Right ventricle myocardium superior (tissue), 1 donor: ENCODE measurements around the gene CD6. TPM values are rescaled to one million over a fixed set of nuclear protein-coding genes. Genes with fewer than 3 reads are reported as not detected.
A peak's percentile ranks its signal among the peaks of the same experiment; 100 is the strongest.

Experiments used
- ATAC-seq: fragments of 200-7000 bp; cut with Tn5 transposase; one replicate; pipeline ENCODE4 v1.9.1; 2020; ENCODE audit warnings: mild to moderate bottlenecking; ENCODE audit not compliant: poor library complexity
- DNase-seq: peaks from one replicate; pipeline ENCODE4 v3.0.0-alpha.2; 2020
- intact Hi-C: fragments of 100-400 bp; cut with DNase I; formaldehyde crosslinking; loops from one replicate; pipeline ENCODE4 v1.11.2; 2022
- total RNA-seq: library from RNA; stranded (reverse); fragmentation: NEBNext Ultra II Directional; extraction: Animal tissue kit (Norgen Biotek cat#: 25700); gene quantifications from one replicate; pipeline ENCODE4 v1.2.1, GENCODE V29; 2021
- donor health status: DM: no; HTN: yes; CAD: no; lungs with severe emphysema.

Gene CD6
- total RNA-seq, 1 donor from 2014 or later = 0.08 TPM

DNA sequence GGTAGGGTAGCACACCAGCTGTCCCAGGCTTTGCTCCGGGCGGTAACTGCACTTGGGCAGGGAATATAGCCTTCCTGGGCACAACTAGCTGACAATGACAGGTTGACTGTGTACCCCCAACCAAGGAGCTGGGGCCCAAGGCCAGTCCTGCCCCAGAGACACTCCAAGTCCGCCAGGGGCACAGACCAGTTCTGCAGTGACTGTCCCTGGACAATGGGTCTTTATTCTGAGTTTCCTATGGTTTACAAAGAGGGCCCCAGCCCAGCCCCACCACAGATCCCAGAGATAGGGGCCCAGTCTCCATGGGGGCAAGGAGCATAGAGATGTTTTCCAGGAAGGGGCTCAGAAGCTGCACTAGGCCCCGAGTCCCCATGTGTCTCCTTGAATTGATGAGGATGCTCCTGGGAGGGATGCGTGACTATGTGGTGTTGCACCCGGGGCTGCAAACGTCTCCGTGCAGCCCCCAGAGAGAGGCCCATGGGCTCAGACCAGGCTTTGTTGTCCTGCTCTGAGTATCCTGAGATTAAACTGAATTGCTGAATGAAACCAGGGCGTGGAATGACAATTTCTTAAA, 48.4 kb downstream of the CD6 start:
- ATAC-seq (no peak), DNase-seq (peak; percentile 17)
- intact Hi-C loops = no loop called here

DNA sequence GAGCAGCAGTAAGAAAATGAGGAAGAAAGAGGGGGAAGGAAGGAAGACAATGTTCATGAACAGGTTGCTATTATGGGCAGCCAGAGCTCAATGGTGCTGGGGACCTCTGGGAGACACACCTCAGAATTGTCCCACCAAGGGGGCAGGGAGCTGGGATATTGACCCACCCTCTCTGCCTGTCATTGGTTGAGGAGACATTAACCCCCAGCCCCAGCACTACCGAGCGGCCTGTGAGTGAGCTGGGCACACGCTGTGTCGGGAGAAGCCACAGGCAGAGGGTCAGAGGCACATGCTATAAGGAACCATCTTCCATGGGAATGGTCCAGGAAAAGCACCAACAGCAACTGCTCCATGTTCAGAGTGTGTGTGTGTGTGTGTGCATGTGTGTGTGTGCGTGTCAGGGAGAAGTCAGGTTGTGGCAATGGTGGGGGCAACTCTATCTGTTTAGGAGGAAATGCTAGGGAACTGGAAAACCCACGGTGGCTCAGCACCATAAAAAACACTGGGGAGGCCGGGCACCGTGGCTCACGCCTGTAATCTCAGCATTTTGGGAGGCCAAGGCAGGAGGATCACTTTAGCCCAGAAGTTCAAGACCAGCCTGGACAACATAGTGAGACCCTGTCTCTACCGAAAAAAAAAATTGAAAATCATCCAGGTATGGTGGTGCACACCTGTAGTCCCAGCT, 49.2 kb downstream of the CD6 start:
- ATAC-seq (no peak), DNase-seq (peak; percentile 11)
- intact Hi-C loops = no loop called here

DNA sequence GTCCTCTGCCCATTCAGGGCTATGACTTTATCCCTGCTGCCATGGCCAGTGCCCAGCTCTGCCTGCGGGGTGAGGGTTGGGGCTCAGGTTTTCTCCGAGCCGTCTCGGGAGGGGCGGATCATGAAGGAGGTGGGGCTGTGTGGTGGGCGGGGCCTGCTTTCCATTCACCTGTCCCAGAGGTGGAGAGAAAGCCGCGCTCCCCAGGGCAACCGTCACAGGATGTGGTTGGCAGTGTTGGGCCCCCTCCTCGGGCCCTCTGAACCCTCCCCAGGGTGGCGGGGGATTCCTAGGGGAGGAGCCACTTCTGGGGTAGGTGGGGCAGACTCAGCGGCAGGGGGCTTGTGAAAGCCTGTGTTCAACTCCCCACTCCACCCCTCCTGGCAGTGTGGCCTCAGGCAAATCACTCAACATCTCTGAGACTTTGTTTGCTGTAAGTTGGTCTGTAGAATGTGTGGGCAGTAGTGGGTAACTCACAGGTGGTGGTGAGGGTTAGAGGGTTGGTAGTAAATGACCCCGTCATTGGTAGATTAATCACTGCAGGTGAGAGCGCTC, 50.3 kb downstream of the CD6 start:
- ATAC-seq (no peak), DNase-seq (peak; percentile 41)
- intact Hi-C loops = no loop called here

DNA sequence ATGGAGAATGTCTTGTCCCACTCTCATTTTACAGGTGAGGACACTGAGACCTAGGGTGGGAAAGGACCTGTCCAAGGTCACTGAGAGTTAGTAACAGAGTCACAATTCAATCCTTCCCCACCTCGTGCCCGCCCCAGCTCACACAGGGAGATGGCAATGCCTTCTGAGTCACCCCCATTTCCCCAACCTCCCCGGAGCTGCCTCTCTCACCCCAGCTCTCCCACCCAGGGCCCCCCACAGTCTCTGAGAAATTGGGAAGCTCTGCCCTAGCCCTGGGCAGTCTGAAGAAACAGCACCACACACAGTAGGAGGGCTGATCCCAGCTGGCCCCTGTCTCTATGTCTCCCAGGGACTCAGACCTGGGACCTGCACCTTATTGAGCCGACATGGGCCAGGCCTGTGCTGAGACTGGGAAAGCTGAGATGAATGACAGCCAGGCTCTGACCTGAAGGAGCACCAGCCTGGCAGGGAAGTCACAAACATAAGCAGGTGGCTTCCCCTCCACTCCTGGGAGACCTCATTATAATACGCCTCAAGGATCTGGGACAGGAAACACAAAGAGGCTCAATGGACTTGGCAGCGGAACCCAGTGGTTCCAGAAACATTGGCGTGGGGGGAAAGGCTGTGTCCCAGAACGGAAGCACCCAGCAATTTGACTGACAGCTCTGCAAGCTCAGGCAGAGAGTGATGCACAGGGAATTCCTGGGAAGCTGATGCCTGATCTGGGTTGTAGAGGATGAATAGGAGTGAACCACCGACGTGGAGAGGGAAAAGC, 51.0 kb downstream of the CD6 start:
- peak; percentile 20 for DNase-seq
- no peak for ATAC-seq
- intact Hi-C loops = no loop called here

DNA sequence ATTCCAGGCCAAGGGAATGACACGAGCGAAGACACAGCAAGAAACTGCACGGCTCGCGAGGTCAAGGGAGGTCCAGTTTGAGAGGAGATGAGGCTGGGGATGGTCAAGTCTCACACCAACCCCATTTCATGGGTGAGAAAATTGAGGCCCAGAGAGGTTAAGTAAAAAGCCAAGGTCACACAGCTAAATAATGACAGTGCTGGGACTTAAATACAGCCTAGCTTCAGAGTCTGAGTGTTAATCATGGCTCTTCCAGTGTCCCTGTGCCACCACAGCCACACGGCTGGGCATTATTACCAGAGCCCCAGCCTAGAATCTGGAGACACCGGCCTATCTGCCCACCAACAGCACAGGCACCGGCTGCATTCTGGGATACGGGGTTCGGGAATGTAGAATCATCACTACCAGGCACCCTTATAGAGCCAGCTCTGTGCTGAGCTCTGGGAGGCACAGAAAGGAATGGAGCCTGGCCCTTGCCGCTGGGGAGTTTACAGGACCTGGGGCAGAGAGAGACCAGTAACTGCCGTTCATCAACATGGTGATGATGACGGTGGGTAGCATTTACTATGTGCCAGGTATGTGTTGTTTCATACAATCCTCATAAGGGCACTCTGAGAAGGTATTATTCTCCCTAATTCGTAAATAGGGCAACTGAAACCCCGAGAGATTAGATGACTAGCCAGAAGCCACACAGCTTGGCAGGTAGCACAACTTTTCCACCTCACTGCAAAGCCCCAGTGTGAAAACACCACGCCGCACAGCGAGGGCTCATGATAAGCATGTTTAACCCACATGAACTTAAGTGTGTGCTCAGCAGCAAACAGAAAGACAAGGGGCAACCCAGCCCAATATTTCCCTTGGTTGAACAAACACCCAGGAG, 51.8 kb downstream of the CD6 start:
- DNase-seq (peak; percentile 30), ATAC-seq (no peak)
- intact Hi-C loops = no loop called here

DNA sequence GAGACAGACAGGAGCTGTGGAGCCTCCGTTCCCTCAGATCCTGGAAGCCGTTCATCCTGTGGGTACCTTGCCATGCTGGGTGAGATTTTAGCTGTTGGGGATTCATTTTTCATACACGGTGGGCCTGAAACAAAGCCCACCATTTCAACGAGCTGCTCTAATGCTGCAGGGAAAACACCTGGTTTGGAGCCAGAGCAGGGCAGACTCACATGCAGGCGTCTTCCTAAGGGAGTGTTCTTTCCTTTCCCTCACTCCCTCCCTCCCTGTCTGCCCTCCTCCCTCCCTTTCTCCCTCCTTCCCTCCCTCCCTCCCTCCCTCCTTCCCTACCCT, 52.5 kb downstream of the CD6 start:
- ATAC-seq = no peak
- intact Hi-C loops = no loop called here
- DNase-seq = no peak

DNA sequence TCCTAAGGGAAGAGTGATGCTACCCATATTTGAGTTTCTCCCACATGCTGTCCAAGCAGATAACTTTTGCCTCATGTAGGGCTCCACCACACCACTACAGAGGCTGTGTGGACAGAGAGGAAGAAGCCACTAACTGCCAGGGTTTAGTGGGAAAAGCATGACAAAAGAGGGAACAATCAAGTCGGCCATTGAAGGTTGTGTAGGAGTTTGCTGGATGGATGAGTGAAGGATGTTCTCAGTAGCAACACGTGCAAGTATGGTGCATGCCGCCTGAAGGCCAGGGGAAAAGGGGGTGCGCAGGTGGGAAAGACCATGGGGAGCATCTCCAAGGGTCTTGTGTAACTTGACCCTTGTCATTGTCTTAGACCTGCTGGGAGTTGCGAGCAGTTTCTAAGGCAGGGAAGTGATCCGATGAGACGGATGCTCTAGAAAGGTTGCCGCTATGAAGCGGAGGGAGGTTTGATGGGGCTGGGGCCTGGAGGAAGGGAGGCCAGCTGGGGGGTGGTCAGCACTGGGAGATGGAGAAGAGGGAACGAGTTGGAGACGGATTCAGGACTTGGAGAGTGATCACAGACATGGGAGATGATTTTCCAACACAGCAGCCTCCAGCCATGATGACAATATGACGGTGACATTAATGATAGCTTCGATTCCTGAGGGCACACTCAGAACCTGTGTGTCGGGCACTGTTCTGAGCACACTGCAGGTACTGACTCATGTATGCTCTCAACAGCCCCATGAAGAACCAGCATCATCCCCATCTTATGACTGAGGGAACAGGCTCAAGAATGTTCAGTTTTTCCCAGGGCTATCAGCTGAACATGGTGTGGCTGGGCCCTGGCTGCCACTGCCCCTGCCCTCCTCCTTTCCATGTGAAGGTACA, 53.7 kb downstream of the CD6 start:
- ATAC-seq = no peak
- peak; percentile 3 for DNase-seq
- intact Hi-C loops = no loop called here

DNA sequence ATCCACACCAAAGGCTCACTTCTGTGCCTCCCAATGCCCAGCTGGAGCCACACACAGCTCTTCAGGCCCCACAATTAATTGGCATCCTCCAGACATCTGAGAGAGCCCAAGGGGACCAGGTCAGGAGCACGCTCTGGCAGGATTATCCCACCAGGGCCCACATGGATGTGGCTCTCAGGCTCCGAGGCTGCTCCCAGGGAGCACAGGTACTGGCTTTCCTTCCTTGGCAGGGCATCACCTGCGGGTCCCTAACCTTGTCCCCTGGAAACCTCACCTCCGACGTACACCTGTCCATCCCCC, 54.3 kb downstream of the CD6 start:
- DNase-seq = peak; percentile 4
- ATAC-seq = no peak
- intact Hi-C loops = no loop called here

DNA sequence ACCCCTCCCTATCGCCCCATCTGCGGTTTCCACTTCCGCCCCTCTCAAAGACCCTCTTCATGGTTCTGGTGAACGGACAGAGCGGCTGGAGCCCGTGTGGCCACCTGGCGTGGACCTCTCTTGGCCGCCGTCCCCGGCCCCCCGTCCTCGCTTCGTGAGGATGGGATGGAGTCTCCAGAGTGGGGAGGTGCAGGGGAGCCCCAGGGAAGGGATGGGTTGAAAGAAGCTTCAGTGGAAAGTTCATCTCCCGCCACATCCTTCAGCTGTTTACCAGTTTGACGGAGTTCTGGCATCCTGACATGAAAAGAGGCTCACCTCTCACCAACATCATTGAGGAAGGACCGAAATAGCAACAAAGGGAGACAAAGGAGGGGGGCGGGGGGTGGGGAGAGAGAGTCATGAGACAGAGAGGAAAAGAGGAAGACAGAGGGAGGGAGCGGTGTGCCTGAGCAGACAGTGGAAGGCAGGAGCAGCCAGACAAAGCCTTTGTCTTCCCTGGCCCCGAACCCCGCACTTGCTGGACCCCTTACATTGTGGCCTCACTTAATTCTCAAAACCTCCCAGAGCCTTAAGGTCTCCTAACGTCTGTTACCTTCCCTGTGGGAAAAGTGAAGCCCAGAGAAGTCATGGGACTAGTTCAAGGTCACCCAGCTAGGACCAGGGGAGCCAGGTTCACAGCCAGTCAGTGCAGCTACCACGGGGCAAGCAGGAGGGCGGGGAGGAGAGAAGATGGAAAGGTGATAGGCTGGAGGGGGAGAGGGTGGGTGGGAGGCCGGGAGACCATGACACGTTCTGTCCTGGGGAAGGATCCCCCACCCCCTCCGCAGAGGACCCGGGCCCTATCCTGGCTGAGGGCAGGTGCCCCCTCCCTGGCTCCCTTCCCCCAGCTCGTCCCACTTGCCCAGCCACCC, 54.9 kb downstream of the CD6 start:
- ATAC-seq (peak; percentile 78), DNase-seq (peak; percentile 34)
- intact Hi-C loops = no loop called here

DNA sequence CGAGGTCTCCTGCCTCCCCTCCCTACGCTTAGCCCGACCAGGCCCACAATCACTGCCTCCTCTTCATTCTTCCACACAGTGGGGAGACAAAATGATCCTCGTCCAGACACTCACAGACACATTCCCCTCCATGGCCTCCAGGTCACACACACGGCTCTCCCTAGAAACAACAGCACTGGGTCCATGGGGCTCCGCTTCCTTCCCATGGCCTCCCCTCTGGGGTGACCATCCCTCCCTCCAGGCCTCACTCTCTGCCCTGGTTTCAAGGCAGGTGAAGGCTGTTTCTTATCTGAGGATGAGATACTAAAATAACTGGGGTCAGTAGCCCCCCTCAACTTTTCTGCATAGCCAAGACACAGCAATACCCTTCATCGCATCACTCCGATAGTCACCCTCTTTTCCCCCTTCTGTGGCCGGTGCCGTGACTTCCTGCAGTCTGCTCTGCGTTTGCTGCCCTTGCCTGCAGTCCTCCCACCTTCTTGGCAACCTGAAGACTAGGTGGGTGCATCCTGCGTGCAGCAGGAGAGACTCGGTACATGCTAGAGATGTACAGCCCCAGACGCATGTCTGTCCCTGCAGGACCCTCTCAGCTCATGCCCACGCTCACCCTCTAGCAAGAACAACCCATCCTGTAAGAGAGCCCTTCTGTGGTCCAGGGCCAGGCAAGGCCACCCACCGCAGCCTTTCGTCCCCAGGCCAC, 55.8 kb downstream of the CD6 start:
- intact Hi-C loops = no loop called here
- DNase-seq = peak; percentile 21
- no peak for ATAC-seq

DNA sequence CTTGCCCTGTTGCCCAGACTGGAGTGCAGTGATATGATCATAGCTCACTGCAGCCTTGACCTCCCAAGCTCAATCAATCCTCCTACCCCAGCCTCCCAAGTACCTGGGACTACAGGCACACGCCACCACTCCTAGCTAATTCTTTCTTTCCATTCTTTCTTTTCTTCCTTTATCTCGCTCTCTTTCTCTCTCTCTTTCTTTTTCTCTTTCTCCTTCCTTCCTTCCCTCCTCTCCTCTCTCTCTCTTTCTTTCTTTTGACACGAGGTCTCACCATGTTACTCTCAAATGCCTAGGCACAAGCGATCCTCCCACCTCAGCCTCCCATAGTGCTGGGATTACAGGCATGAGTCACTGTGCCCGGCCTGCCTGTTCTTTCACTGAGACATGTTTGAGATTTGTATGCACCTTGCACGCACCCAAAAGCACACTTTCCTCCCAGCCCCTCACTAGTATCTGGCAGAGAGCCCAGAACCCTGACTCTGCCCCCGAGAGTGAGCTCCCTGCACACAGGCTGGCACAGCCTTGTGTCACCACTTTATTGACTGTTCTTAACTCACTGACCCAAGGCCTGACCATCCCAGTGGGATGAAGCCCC, 56.8 kb downstream of the CD6 start:
- intact Hi-C loops = no loop called here
- DNase-seq = peak; percentile 17
- ATAC-seq = no peak

DNA sequence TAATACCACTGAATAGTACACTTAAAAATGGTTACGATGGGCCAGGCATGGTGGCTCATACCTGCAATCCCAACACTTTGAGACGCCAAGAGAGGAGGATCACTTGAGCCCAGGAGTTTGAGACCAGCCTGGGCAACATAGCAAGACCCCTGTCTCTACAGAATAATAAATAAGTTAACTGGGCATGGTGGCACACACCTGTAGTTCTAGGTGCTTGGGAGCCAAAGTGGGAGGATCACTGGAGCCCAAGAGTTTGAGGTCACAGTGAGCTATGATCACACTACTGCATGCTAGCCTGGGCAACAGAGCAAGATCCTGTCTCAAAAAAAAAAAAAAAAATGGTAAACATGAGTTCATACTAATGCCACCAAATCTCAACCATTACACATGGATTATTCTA, 61.3 kb downstream of the CD6 start:
- ATAC-seq (no peak), DNase-seq (no peak)
- intact Hi-C loops = no loop called here

DNA sequence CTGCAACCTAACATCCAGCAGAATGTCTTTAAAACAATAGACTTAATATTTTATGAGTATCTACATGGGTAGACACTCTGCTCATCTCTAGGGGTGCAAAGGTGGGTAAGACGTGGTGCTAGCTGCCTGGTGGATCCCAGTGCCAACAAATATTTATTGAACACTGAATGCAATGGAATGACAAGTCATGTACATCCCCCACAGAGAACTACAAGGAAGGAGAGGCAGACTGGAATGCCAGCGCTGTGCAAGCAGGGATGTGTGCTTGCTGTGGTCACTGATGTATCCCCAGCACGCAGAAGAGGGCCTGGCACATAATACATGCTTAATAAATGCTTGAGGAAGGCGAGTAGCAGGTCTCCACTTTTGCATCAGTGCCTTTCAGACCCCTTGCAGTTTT, 61.9 kb downstream of the CD6 start:
- intact Hi-C loops = no loop called here
- peak; percentile 2 for DNase-seq
- ATAC-seq = no peak

DNA sequence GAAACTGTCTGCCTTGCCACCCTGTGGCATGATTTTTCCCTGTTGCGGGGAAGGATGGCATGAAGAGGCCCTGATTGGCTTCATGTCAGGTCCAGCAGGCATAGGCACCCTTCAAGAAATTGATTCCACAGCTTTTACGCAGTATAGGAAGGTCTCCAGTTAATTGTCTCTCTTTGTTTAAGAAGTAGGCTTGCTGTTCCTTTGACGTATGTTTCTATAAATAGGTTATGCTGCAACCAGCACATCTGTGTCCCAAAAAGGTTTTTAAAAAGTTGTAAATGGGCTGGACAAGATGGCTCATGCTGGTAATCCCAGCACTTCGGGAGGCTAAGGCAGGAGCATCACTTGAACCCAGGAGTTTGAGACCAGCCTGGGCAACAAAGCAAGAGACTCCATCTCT, 62.6 kb downstream of the CD6 start:
- no peak for DNase-seq
- no peak for ATAC-seq
- intact Hi-C loops = no loop called here

DNA sequence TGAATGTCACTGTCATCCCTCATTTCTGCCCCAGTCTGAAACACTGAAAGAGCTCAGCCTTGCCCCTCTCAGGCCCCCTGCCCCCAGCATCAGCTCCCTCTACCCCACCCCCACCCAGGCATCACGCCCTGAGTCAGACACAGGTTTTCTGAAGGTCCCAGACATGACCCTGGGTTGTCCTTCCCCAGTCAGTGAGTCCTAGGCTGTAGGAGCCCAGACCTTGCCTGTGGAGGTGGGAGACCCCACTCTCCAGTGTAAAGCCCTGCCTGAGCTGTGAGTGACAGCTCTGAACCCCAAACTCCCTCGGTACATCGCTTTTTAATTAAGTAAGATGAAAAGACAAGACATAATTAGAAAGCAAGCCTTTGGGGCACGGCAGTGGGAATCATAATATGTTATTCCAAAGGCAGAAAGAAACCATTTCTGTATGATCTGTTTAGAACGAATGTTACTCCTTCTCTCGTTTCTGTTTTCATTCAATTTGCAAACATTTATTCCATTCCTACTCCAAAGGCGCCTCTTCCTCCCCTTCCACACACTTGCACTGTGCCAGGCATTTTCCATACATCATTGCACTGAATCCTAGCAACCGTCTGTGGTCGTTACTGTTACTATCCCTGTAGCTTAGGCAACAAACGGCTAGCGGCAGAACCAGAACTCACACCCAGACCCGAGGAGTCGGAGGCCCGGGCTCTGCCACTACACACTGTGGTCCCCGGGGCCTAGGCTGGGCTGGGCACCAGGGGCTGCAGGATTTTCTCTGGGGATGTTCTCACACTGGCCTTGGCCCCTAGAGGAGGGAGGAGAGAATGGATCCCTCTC, 63.4 kb downstream of the CD6 start:
- DNase-seq = peak; percentile 22
- no peak for ATAC-seq
- intact Hi-C loops = no loop called here

DNA sequence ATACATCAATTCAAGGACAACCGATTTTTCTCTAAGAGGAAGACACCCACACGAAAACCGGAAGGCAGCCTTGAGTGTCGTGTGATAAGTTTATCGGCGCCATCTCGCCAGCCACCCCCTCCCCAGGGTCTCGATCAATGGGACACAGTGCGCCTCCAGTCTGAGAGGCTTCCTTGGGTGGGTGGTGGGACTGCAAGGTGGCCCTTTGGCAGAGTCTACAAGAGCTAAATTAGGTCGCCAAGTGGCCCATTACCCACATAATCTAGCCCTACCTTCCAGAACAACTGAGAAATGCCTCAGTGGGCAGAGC, 64.0 kb downstream of the CD6 start:
- ATAC-seq = no peak
- intact Hi-C loops = no loop called here

More for the DNA sequence above, 64.0 kb downstream of the CD6 start:
- peak; percentile 24 for DNase-seq
